Measurements from ENCODE around the gene CTBP2. TPM values are rescaled to one million over a fixed set of nuclear protein-coding genes. Genes with fewer than 3 reads are reported as not detected.

The CTBP2 gene
- total RNA-seq, 2 donors from 2014 or later: 26.0 to 36.0 TPM

GRCh38 chr10:125204400-125204799 lies 44.0 kb upstream of the CTBP2 start:
- no peaks in the 10 kb centered on the region for H3K4me1 ChIP-seq
- no peaks in the 10 kb centered on the region for H3K27me3 ChIP-seq
- no peak for DNase-seq (ENCODE audit: low spot score)
- H3K36me3 ChIP-seq: no peaks in the 10 kb centered on the region
- H3K9me3 ChIP-seq: no peaks in the 10 kb centered on the region
- no peak overlapping the region for H3K27ac ChIP-seq
- TF ChIP-seq CTCF (IDR thresholded peaks at IDR 0.05): no peak
- H3K4me3 ChIP-seq: no peak overlapping the region

GRCh38 chr10:125203186-125203800 lies 42.9 kb upstream of the CTBP2 start:
- Histone ChIP-seq H3K36me3 (no peaks in the 10 kb centered on the region), H3K4me1 (no peaks in the 10 kb centered on the region), H3K27me3 (no peaks in the 10 kb centered on the region), H3K9me3 (no peaks in the 10 kb centered on the region), H3K4me3 (no peak overlapping the region), H3K27ac (no peak overlapping the region)
- no peak for DNase-seq (ENCODE audit: low spot score)
- TF ChIP-seq CTCF (IDR thresholded peaks at IDR 0.05): no peak

DNA sequence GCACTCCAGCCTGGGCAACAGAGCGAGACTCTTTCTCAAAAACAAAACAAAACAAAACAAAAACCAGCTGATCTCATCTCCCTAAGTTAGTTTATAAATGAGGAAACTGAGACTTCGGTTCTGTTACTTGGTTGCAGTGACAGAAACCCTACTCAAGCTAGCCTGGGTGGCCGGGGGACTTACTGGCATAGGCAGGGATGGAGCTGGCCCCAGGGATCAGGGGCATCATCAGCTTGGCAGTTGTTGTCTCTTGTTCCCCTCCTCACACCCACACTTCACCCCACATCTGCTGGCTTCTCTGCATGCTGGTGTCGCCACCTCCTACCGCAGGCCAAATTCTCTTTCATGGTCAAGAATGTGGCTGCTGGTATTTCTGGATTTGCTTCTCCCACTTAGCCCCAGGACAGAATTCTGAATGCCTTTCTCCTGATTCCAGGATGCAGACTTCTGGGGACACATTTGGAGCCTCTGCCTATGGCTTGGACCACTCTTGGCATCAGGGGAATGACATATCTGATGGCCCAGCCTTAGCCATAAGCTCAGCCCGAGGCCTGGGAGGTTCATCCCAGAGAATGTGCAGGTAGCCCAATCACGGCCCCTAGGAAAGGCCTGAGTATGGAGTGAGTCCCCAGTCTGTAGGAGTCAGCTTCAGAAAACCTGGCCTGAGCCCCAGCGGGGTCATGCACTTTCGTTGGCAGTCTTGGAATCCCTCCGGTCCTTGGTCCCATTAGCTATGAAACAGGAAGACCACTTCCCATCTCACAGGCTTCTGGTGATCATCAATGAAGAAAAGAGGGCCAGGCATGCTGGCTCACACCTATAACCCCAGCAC lies 41.6 kb upstream of the CTBP2 start:
- Histone ChIP-seq H3K27me3 (no peaks in the 10 kb centered on the region), H3K27ac (no peak overlapping the region), H3K4me3 (no peak overlapping the region), H3K9me3 (no peaks in the 10 kb centered on the region), H3K36me3 (no peaks in the 10 kb centered on the region), H3K4me1 (no peaks in the 10 kb centered on the region)
- no peak for TF ChIP-seq CTCF (IDR thresholded peaks at IDR 0.05)
- DNase-seq (ENCODE audit: low spot score): no peak

- H3K27ac ChIP-seq: no peak overlapping the region
- H3K27me3 ChIP-seq: no peaks in the 10 kb centered on the region
- H3K9me3 ChIP-seq: no peaks in the 10 kb centered on the region
- no peak overlapping the region for H3K4me3 ChIP-seq
- no peak for DNase-seq (ENCODE audit: low spot score)
- no peaks in the 10 kb centered on the region for H3K4me1 ChIP-seq
- no peak for TF ChIP-seq CTCF (IDR thresholded peaks at IDR 0.05)
- H3K36me3 ChIP-seq: no peaks in the 10 kb centered on the region
These were observed 40.8 kb upstream of the CTBP2 start for GRCh38 chr10:125201108-125201524.

DNA sequence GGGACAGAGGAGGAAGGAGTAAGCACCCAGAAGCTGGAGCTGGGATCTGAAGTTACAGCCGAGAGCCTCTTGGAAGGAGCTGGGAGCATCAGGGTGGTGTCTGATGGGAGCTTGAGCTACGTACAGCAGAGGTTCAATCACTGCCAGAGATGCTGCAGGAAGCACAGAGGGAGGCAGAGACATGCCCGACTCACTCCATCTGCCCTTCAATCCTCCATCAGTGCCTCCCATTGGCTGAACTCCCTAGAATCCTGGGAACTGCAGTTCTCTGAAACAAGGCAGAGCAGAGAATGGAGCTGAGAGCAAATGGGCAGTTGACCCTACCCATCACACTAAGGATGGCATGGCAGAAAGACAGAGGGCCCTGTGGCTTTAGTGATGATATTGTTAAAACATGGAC lies 40.0 kb upstream of the CTBP2 start:
- H3K27ac ChIP-seq: no peak overlapping the region
- H3K4me3 ChIP-seq: no peak overlapping the region
- no peak for DNase-seq (ENCODE audit: low spot score)
- H3K9me3 ChIP-seq: no peaks in the 10 kb centered on the region
- TF ChIP-seq CTCF (IDR thresholded peaks at IDR 0.05): no peak
- no peaks in the 10 kb centered on the region for H3K36me3 ChIP-seq
- no peaks in the 10 kb centered on the region for H3K27me3 ChIP-seq
- no peaks in the 10 kb centered on the region for H3K4me1 ChIP-seq
